Measurements from ENCODE around the gene APOM.

Gene APOM

GRCh38 chr6:31705931-31706330 is 50.2 kb downstream of the APOM start:
- DNase-seq (ENCODE audit: low read depth, low spot score): no peak

- no peak for DNase-seq (ENCODE audit: low read depth, low spot score)
These were observed 50.9 kb downstream of the APOM start, which contains the start of gene LY6G6F for GRCh38 chr6:31706599-31706998. TSS of gene LY6G6F (plus strand) at chr6:31706866. CDS start at chr6:31706907, 41 bp downstream.

- DNase-seq (ENCODE audit: low read depth, low spot score): no peak
These were observed 52.0 kb downstream of the APOM start for GRCh38 chr6:31707701-31708100.
